ENCODE data around the gene SLN. TPM values are rescaled to one million over a fixed set of nuclear protein-coding genes. Genes with fewer than 3 reads are reported as not detected.

SLN gene
- total RNA-seq, 1 donor from 2014 or later: not detected

GRCh38 chr11:107675902-107676301 lies 36.0 kb downstream of the SLN start:
- no peaks in the 10 kb centered on the region for H3K27me3 ChIP-seq
- no peaks in the 10 kb centered on the region for H3K4me1 ChIP-seq
- DNase-seq (ENCODE audit: low spot score in 2 of 2): no peak
- no peak overlapping the region for H3K27ac ChIP-seq
- TF ChIP-seq, protein P1, sequence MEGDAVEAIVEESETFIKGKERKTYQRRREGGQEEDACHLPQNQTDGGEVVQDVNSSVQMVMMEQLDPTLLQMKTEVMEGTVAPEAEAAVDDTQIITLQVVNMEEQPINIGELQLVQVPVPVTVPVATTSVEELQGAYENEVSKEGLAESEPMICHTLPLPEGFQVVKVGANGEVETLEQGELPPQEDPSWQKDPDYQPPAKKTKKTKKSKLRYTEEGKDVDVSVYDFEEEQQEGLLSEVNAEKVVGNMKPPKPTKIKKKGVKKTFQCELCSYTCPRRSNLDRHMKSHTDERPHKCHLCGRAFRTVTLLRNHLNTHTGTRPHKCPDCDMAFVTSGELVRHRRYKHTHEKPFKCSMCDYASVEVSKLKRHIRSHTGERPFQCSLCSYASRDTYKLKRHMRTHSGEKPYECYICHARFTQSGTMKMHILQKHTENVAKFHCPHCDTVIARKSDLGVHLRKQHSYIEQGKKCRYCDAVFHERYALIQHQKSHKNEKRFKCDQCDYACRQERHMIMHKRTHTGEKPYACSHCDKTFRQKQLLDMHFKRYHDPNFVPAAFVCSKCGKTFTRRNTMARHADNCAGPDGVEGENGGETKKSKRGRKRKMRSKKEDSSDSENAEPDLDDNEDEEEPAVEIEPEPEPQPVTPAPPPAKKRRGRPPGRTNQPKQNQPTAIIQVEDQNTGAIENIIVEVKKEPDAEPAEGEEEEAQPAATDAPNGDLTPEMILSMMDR (IDR thresholded peaks at IDR 0.05): no peak
- no peak overlapping the region for H3K4me3 ChIP-seq
- intact Hi-C loops (cut with DNase I): no loop called here
- H3K36me3 ChIP-seq: no peaks in the 10 kb centered on the region
- H3K9me3 ChIP-seq: no peaks in the 10 kb centered on the region

DNA sequence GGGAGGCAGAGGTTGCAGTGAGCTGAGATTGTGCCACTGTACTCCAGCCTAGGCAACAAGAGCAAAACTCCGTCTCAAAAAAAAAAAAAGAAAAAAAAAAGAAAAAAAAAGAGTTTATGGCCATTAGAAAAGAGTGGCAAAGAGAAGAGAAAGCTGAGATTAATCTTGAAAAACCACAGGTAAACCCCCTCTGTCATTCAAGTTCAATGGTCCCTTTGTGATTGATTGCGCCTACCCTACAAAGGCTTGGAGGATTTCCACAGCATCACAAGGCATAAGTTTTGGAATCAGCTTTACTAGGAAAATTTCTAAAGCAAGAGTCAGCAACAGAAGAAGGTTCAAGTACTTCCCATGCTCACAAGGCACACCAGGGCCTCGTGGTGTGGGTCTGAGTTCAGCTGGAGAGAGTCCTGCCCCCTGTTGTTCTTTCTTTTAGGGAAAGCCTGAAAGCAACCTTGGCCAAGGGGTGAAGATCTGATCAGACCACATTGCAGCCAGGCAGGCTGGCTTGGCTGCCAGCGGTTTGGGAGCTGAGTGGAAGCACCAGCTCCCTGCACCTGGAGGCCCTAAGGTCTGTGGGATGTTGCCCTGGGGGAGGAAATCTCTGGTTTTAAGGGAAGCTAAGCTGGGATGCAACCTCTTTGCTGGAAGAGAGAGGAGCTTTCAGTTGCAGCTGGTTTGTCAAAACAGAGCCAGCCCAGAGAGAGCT lies 41.8 kb downstream of the SLN start:
- H3K4me1 ChIP-seq: no peaks in the 10 kb centered on the region
- intact Hi-C loops (cut with DNase I): no loop called here
- DNase-seq (ENCODE audit: low spot score in 2 of 2): no peak
- no peaks in the 10 kb centered on the region for H3K9me3 ChIP-seq
- no peaks in the 10 kb centered on the region for H3K27me3 ChIP-seq
- H3K36me3 ChIP-seq: no peaks in the 10 kb centered on the region
- TF ChIP-seq, protein P1 (IDR thresholded peaks at IDR 0.05): no peak
- H3K27ac ChIP-seq: no peak overlapping the region
- H3K4me3 ChIP-seq: no peak overlapping the region

GRCh38 chr11:107669191-107669740 lies 42.6 kb downstream of the SLN start:
- no peaks in the 10 kb centered on the region for H3K9me3 ChIP-seq
- no peak overlapping the region for H3K27ac ChIP-seq
- intact Hi-C loops (cut with DNase I): no loop called here
- no peaks in the 10 kb centered on the region for H3K27me3 ChIP-seq
- no peak for DNase-seq (ENCODE audit: low spot score in 2 of 2)
- TF ChIP-seq, protein P1 (IDR thresholded peaks at IDR 0.05): no peak
- no peaks in the 10 kb centered on the region for H3K4me1 ChIP-seq
- no peaks in the 10 kb centered on the region for H3K36me3 ChIP-seq
- H3K4me3 ChIP-seq: no peak overlapping the region

DNA sequence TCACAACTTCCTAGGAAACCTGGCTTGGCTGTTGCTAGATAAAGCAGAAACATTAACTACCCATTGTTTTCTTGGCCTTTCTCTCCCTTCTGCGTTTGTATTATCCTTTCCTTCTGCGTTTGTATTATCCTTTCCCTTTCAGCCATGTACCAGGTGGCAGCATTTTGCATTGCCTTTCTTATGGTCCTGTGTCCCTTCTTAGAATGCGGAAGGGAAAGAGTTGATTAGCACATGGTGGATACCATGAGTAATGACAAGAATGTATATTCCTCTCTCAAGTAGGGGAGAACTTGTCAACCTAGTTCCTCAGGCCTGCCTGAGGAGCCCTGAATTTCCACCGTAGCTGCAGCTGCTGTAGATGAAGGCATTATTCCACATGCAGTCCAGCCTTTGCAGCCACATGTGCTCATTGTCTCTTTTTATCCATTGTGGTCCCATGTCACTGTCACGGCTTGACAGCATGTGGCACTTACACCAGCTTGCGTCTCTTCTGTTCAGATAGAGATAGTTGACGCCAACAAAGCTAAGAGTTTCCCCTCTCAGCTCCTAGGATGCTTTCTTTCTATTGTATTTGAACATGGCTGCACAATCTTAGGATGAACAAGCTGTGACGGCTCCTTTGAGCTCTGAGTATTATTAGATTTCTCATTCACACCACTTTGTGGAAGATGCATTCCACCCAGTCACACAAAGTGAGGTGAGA lies 44.8 kb downstream of the SLN start:
- TF ChIP-seq, protein P1 (IDR thresholded peaks at IDR 0.05): no peak
- Histone ChIP-seq H3K27me3 (no peaks in the 10 kb centered on the region), H3K27ac (no peak overlapping the region), H3K4me1 (no peaks in the 10 kb centered on the region), H3K4me3 (no peak overlapping the region), H3K36me3 (no peaks in the 10 kb centered on the region), H3K9me3 (no peaks in the 10 kb centered on the region)
- intact Hi-C loops (cut with DNase I): no loop called here
- no peak for DNase-seq (ENCODE audit: low spot score in 2 of 2)

GRCh38 chr11:107665018-107665417 lies 46.8 kb downstream of the SLN start:
- Histone ChIP-seq H3K27me3 (no peaks in the 10 kb centered on the region), H3K9me3 (no peaks in the 10 kb centered on the region), H3K27ac (no peak overlapping the region), H3K4me1 (no peaks in the 10 kb centered on the region), H3K36me3 (no peaks in the 10 kb centered on the region), H3K4me3 (no peak overlapping the region)
- no peak for DNase-seq (ENCODE audit: low spot score in 2 of 2)
- intact Hi-C loops (cut with DNase I): no loop called here
- TF ChIP-seq, protein P1 (IDR thresholded peaks at IDR 0.05): no peak

Measured in ascending aorta (tissue), 2 donors.